ENCODE measurements around the gene PTGFRN. TPM values are rescaled to one million over a fixed set of nuclear protein-coding genes. Genes with fewer than 3 reads are reported as not detected.
"Not testable (repeated sequence)": the region's sequence is repeated elsewhere in the genome, so short reads cannot be mapped to it uniquely, and the experiment has no call there.

PTGFRN gene
- total and polyA plus RNA-seq, 7 donors: 6.6 to 179 (median 77.3) TPM

DNA sequence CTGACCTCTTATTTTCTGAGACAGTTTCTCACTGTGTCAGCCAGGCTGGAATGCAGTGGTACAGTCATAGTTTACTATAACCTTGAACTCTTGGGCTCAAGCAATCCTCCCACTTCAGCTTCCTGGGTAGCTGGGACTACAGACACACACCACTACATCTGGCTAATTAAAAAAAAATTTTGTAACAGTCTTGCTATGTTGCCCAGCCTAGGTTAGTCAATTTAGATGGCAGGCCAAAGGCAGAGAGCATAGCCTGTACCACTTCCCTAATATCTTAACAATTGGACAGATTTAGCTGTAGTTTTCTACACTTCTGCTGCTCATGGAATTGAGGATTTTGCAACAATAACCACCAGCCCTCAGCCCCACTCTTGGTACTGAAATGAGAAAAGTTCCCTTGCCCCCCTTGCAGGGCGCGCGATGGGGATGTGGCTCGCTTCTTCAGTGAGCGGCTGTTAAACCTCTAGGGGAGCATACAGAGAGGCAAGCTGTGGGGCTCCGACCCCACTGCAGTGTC is 34.9 kb upstream of the PTGFRN start:
- 90 to 94% methylated on average over 6 of the region's 6 CpGs for WGBS, 2 donors
- H3K27me3 ChIP-seq: no peaks in the 10 kb centered on the region

DNA sequence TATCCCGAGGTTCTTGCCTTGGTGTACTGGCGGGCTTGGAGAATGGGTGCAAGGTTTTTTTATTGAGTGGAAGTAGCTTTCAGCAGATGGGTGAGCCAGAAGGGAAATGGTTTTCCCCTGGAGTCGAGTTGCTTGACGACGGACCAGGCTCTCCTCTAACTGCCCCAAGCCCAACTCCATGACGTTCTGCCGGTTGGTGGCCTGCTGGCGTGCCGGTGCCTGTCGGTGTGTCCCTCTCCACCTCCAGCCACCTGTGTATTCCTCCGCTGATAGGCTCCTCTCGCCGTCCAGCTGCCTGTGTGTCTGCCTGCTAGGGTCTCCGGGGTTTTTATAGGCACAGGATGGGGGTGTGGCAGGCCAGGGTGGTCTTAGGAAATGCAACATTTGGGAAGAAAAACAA is 34.3 kb upstream of the PTGFRN start:
- WGBS, 2 donors: 87 to 90% methylated on average over 14 of the region's 14 CpGs

More for the DNA sequence above, 34.9 kb upstream of the PTGFRN start:
- Histone ChIP-seq H3K36me3 (no peaks in the 10 kb centered on the region), H3K27ac (no peak overlapping the region), H3K4me3 (no peak overlapping the region), H3K4me1 (peaks cover 0 to 34% (median 23%) of the 10 kb centered on the region in 4 donors), H3K9me3 (no peaks in the 10 kb centered on the region)
- intact Hi-C loops (cut with DNase I): no loop called here
- TF ChIP-seq, protein P1, sequence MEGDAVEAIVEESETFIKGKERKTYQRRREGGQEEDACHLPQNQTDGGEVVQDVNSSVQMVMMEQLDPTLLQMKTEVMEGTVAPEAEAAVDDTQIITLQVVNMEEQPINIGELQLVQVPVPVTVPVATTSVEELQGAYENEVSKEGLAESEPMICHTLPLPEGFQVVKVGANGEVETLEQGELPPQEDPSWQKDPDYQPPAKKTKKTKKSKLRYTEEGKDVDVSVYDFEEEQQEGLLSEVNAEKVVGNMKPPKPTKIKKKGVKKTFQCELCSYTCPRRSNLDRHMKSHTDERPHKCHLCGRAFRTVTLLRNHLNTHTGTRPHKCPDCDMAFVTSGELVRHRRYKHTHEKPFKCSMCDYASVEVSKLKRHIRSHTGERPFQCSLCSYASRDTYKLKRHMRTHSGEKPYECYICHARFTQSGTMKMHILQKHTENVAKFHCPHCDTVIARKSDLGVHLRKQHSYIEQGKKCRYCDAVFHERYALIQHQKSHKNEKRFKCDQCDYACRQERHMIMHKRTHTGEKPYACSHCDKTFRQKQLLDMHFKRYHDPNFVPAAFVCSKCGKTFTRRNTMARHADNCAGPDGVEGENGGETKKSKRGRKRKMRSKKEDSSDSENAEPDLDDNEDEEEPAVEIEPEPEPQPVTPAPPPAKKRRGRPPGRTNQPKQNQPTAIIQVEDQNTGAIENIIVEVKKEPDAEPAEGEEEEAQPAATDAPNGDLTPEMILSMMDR (IDR thresholded peaks at IDR 0.05): no peak
- TF ChIP-seq EP300 (IDR thresholded peaks at IDR 0.05) (no peak), POLR2A (IDR thresholded peaks at IDR 0.05) (no peak), POLR2AphosphoS5 (IDR thresholded peaks at IDR 0.05) (no peak)
- no peak for DNase-seq

DNA sequence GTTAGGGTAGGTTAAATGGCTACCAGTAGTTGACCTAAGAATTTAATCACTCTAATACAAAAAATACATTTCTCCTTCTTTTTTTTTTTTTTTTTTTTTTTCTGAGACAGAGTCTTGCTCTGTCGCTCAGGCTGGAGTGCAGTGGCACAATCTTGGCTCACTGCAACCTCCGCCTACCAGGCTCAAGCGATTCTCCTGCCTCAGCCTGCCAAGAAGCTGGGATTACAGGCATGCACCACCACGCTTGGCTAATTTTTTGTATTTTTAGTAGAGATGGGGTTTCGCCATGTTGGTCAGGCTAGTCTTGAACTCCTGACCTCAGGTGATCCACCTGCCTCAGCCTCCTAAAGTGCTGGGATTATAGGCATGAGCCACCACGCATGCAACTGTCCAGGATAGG is 33.8 kb upstream of the PTGFRN start:
- H3K27me3 ChIP-seq; H3K4me3 ChIP-seq; intact Hi-C loops (cut with DNase I); H3K36me3 ChIP-seq; H3K27ac ChIP-seq; DNase-seq; H3K9me3 ChIP-seq: not testable (repeated sequence)
- H3K4me1 ChIP-seq: peaks cover 0 to 41% (median 26%) of the 10 kb centered on the region in 4 donors
- WGBS, 2 donors: 93 to 96% methylated on average over 6 of the region's 6 CpGs

More for the DNA sequence above, 34.3 kb upstream of the PTGFRN start:
- H3K9me3 ChIP-seq: no peaks in the 10 kb centered on the region
- intact Hi-C loops (cut with DNase I): no loop called here
- TF ChIP-seq POLR2AphosphoS5 (IDR thresholded peaks at IDR 0.05): no peak
- TF ChIP-seq EP300 (IDR thresholded peaks at IDR 0.05): no peak
- no peak for TF ChIP-seq POLR2A (IDR thresholded peaks at IDR 0.05)
- TF ChIP-seq, protein P1 (IDR thresholded peaks at IDR 0.05): no peak
- no peak overlapping the region for H3K27ac ChIP-seq
- H3K27me3 ChIP-seq: no peaks in the 10 kb centered on the region
- DNase-seq: no peak
- H3K4me3 ChIP-seq: no peak overlapping the region
- no peaks in the 10 kb centered on the region for H3K36me3 ChIP-seq
- peaks cover 0 to 36% (median 23%) of the 10 kb centered on the region in 4 donors for H3K4me1 ChIP-seq

DNA sequence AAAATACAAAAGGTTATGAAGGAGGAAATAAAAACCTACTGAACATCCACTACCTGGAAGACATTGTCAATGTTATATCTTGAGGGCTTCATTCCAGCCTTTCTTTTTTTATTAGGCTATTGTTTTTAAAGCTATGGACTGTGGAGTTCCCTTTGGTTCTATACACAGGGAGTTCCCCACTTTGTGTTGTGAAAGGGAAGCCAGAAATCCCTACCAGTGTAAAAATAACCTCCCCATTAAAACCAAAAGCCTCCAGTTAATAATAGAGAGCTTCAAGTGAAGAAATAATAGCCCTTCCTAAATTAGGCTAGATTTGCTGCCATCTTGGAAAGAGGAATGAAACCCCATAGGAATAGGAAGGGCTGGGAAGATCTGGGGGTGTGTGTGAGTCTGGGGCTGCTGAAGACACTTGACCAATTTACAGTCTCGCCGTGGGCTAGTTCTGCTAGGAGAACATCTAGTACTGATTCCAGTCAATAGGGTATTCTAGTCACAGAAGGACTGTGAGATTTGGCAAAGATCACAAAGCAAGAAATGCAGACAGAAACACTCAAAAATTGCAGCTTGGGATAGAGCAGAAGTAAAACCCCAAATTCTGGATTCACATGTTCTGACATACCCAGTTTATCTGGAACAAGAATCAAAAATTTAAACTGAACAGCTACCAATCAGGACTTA is 32.4 kb upstream of the PTGFRN start:
- DNase-seq: no peak
- intact Hi-C loops (cut with DNase I): no loop called here
- WGBS, 2 donors: 78 to 90% methylated on average over 2 of the region's 2 CpGs
- TF ChIP-seq, protein P1 (IDR thresholded peaks at IDR 0.05): no peak
- no peak for TF ChIP-seq POLR2A (IDR thresholded peaks at IDR 0.05)
- TF ChIP-seq POLR2AphosphoS5 (IDR thresholded peaks at IDR 0.05): no peak
- TF ChIP-seq EP300 (IDR thresholded peaks at IDR 0.05): no peak
- Histone ChIP-seq H3K27ac (peak overlapping the region in 3 of 4 donors; percentile 29 to 74 (median 69)), H3K4me1 (peaks cover 0 to 42% (median 27%) of the 10 kb centered on the region in 4 donors), H3K27me3 (no peaks in the 10 kb centered on the region), H3K36me3 (no peaks in the 10 kb centered on the region), H3K4me3 (peak overlapping the region in 2 of 4 donors; percentile 23 to 43), H3K9me3 (no peaks in the 10 kb centered on the region)

DNA sequence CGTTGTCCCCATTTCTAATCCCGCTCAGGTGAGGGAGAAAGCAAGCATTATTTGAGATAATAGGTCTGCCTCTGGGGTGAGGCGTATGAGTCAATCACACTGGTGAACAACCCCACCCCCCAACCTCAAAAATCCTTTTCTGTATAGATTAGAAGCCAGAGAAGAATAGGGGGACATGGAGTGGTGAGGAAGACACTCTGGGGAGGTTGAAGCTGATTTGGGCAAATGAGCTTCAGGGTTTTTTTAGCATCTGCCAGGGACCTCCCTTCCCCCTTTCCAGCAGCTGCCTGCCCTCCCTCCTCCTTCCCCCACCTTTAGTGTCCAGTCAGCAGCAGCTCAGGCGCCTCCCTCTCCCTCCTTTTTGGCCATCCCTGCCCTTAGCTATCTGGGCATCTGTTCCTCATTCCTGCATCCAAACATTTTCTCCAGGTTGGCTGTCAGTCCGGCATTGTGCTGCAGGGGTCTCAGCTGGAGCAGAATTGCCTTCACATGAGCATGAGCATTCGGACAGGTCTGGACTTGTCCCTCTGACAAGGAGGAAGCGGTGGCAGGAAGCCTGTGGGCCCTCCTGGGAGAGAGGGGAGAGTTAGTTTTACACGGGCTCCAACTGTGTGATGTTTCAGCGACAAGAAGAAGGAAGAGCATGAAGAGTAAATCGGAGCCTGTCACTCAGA is 30.8 kb upstream of the PTGFRN start:
- H3K4me3 ChIP-seq: peak overlapping the region in 2 of 4 donors; percentile 36 to 43
- H3K27me3 ChIP-seq: no peaks in the 10 kb centered on the region
- H3K4me1 ChIP-seq: peaks cover 0 to 40% (median 27%) of the 10 kb centered on the region in 4 donors
- DNase-seq: peak; percentile 68
- no peak for TF ChIP-seq EP300 (IDR thresholded peaks at IDR 0.05)
- TF ChIP-seq, protein P1 (IDR thresholded peaks at IDR 0.05): no peak
- peak overlapping the region; percentile 58 to 74 (median 66) for H3K27ac ChIP-seq
- 43 to 72% methylated on average over 10 of the region's 10 CpGs for WGBS, 2 donors
- H3K9me3 ChIP-seq: no peaks in the 10 kb centered on the region
- H3K36me3 ChIP-seq: no peaks in the 10 kb centered on the region
- intact Hi-C loops (cut with DNase I): no loop called here

All from sigmoid colon (tissue), 7 donors.